HK-2 (cell line): ENCODE measurements around the gene FITM1.

ENCODE experiments used
- DNase-seq: peaks from one replicate; pipeline ENCODE4 v3.0.0-alpha.2; 2018; ENCODE audit not compliant: unreplicated experiment

FITM1 gene

DNA sequence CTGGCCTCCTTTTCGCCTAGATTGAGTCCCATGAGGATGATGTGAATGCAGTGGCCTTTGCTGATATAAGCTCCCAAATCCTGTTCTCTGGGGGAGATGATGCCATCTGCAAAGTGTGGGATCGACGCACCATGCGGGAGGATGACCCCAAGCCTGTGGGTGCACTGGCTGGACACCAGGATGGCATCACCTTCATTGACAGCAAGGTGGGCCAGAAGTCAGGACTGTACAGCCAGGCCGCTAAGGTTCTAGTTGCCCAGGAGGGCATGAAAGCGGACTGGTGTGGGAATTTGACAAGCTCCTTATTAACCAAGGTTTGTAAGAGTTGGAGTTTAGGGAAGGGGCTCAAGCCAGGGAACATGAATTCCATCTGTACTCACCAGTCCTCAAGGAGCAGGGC, 10.8 kb upstream of the FITM1 start:
- no peak for DNase-seq

GRCh38 chr14:24121210-24121609, 9.2 kb upstream of the FITM1 start:
- no peak for DNase-seq

DNA sequence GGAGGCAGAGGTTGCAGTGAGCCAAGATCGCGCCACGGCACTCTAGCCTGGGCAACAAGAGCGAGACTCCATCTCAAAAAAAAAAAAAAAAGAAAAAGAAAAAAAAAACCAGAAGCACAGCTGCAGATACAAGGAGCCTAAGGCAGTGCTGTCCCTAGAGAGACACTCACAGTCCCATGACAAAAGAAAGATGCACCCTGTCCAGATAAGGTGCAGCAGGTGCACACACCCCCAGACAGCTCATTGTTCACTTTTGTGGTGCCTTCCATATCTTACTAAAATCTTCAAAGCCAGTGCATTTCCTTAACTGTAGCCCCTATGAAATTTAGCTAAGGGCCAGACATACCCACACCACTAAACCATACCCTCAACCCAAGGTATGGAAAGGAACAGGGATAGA, 8.0 kb upstream of the FITM1 start:
- DNase-seq = no peak

DNA sequence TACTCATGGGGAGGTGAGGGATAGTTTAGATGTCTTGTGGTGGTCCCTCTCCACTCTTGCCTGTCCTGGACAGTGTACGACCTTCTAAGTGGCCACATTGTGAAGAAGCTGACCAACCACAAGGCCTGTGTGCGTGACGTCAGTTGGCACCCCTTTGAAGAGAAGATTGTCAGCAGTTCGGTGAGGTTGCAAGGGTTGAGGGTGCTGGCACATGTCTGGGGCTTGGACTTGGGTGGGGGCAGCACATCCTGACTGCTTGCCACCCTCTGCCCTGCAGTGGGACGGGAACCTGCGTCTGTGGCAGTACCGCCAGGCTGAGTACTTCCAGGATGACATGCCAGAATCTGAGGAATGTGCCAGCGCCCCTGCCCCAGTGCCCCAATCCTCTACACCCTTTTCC, 7.6 kb upstream of the FITM1 start:
- DNase-seq = no peak

GRCh38 chr14:24123424-24124417, 6.7 kb upstream of the FITM1 start:
- DNase-seq = no peak

DNA sequence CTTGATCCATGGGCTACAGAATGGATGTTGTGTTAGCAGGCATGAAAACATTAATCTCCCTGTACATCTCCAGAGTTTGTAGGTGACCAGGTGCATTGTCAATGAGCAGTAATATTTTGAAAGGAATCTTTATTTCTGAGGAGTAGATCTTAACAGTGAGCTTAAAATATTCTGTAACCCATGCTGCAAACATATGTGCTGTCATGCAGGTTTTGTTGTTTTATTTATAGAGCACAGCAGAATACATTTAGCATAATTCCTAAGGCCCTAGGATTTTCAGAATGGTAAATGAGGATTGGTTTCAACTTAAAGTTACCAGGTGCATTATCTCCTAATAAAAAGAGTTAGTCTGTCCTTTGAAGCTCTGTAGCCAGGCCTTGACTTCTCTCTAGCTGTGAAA, 3.5 kb upstream of the FITM1 start:
- no peak for DNase-seq

GRCh38 chr14:24127673-24128072, 2.8 kb upstream of the FITM1 start:
- DNase-seq = no peak

DNA sequence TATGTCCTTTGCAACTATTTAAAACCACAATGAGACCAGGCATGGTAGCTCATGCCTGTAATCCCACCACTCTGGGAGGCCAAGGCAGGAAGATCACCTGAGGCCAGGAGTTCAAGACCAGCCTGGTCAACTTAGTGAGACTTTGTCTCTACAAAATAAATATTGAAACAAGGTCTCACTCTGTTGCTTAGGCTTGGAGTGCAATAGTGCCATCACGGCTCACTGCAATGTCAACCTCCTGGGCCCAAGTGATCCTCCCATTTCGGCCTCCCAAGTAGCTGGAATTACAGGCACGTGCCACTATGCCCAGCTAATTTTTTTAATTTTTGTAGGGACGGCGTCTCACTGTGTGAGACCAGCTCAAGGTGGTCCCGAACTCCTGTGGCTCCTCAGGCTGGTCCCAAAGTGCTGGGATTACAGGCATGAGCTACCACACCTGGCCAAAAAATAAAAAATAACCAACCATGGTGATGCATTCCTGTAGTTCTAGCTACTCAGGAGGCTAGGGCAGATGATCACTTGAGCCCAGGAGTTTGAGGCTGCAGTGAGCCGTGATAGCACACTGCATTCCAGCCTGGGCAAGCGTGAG, 955 bp upstream of the FITM1 start:
- no peak for DNase-seq

DNA sequence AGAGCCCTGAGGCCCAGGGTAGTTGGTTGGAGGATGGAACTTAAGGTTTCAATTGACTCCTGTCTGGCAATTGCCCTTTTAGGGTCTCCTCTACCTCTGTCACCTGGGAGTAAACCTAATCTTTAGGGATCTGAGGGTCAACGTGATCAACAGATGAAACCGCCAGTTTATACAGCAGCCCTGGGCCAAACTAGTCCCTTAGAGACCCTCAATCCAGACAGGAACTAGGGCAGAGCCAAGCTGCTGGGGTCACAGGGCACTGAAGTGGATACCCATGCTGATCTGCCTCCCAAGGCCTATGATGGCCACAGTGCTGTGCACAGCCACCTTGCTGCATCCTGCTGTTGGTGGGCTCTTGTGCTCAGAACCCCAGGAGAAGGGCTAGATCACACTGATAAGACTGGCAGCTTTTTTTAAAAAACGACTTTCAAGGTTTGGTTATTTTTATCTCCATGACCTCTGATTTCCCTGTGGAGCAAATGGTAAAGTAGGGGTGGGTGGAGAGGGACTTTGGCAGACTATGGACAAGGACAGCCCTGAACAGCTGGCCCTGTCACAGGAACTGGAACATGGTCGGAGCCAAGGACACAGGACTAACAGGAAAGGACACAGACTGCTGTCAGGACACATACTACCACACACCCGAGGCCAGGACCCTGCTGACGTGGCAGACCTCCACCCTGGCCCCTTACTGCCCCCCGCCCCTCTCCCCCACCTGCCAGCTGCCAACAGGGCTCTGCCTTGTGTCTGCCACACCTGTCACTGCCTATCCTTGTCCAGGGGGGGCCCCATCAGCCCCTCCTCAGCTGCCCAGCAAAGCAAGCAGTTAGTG, 474 bp downstream of the FITM1 start:
- no peak for DNase-seq

DNA sequence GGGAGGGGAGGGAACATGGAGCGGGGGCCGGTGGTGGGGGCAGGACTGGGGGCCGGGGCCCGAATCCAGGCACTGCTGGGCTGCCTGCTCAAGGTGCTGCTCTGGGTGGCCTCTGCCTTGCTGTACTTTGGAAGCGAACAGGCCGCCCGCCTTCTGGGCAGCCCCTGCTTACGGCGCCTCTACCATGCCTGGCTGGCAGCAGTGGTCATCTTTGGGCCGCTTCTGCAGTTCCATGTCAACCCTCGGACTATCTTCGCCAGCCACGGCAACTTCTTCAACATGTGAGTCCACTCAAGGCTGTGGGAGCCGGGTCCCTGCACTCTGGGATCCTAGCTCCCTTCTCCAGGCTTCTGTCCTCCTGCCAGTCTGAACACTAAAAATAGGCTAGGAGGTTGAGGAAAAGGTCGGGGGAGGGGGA, 1.1 kb downstream of the FITM1 start:
- no peak for DNase-seq

- DNase-seq = no peak
These were observed 1.7 kb downstream of the FITM1 start for GRCh38 chr14:24132061-24132685.

- no peak for DNase-seq
These were observed 2.5 kb downstream of the FITM1 start for GRCh38 chr14:24132976-24133375.

DNA sequence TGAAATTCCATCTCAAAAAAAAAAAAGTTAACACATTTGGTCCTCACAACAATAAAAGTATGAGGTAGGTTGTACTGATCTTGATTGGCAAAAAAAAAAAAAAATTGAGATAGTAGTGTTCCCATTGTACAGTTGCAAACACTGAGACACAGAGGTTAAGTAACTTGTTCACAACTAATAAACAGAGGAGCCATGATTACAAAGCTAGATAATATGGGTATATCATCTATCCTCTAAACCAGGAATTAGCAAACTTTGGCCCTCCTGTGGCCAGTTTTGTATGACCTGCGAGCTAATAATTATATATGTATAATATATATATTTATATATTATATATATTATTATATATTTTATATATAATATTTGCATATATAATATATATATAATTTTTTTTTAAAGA, 3.3 kb downstream of the FITM1 start:
- DNase-seq = no peak

DNA sequence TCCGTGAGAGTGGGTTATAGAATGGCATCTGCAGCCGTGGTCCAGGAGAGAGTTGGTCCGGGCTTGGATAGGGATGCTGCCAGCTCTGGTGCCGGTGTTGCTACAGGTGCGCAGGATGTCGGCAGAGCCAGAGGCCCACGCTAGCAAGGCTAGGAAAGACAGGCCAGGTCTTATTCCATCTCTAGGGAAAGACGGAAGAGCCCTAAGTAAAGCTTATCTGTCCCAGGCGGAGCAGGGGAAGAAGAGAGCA, 5.0 kb downstream of the FITM1 start:
- no peak for DNase-seq

GRCh38 chr14:24135834-24136683, 5.6 kb downstream of the FITM1 start, which contains the start of gene PSME1:
TSS of gene PSME1 (plus strand) at chr14:24136194. CDS start at chr14:24136263, 69 bp downstream.
- DNase-seq = peak; percentile 91

GRCh38 chr14:24136684-24137528, 6.4 kb downstream of the FITM1 start:
- DNase-seq = no peak

GRCh38 chr14:24137529-24138395, 7.3 kb downstream of the FITM1 start:
- no peak for DNase-seq

DNA sequence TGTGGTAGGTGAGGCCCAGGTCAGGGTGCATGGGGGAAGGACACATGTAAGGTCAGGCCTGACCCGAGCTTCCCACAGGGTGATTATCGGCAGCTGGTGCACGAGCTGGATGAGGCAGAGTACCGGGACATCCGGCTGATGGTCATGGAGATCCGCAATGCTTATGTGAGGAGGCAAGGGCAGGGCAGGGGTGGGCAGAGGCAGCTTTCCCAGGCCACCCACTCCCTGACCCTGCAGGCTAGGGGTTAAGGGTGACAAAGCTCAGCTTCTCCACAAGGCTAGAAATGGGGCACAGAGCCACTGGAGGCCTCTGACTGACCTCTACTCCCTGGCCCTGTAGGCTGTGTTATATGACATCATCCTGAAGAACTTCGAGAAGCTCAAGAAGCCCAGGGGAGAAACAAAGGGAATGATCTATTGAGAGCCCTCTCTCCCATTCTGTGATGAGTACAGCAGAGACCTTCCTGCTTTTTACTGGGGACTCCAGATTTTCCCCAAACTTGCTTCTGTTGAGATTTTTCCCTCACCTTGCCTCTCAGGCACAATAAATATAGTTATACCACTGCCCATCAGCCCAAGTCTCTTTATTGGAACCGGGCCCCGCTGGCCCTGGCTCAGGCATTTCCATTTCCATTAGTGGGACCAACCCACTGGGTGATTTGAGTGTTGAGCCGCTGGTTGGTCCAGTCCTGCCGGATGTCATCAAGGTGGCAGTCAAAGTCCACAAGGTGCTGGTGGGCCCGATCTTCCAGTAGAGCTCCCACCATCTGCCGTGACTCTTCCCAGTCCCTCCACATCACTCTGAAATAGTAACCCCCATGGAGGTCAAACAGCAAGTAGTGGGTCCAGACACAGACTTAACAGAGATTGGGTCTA, 8.2 kb downstream of the FITM1 start:
- DNase-seq = no peak
